ENCODE measurements around the gene DPAGT1.

GRCh38 chr11:119108146-119108856, 6.6 kb upstream of the DPAGT1 start:
- TF ChIP-seq CTCF (IDR thresholded peaks at IDR 0.05) (no peak), POLR2A (IDR thresholded peaks at IDR 0.05) (no peak), EP300 (IDR thresholded peaks at IDR 0.05) (no peak)
